ENCODE results near the gene SND1. TPM values are rescaled to one million over a fixed set of nuclear protein-coding genes. Genes with fewer than 3 reads are reported as not detected.

SND1 gene
- total RNA-seq, 6 experiments from 2014 or later: 217 to 259 (median 247) TPM

- DNase-seq: no peak
- H3K9me3 Mint-ChIP-seq: no peaks in the 10 kb centered on the region
- H3K27ac Mint-ChIP-seq: no peak overlapping the region
- no peaks in the 10 kb centered on the region; the same call in 1 of the 2 replicates for H3K36me3 Mint-ChIP-seq (ENCODE audit: low read depth)
- H3K27me3 Mint-ChIP-seq (ENCODE audit: insufficient read depth): no peaks in the 10 kb centered on the region
- TF ChIP-seq CTCF (IDR thresholded peaks at IDR 0.05): no peak
- H3K4me1 Mint-ChIP-seq (ENCODE audit: low read depth): peaks cover 30% of the 10 kb centered on the region
- no peak overlapping the region for H3K4me3 Mint-ChIP-seq
Measured at GRCh38 chr7:128017862-128018845, 366.2 kb downstream of the SND1 start.

- H3K9me3 Mint-ChIP-seq: no peaks in the 10 kb centered on the region
Measured at GRCh38 chr7:128019288-128019687, 367.3 kb downstream of the SND1 start.

GRCh38 chr7:128020159-128020558 is 368.2 kb downstream of the SND1 start:
- DNase-seq: no peak
- no peaks in the 10 kb centered on the region for H3K9me3 Mint-ChIP-seq
- peaks cover 47% of the 10 kb centered on the region for H3K4me1 Mint-ChIP-seq (ENCODE audit: low read depth)
- no peak overlapping the region for H3K4me3 Mint-ChIP-seq
- H3K36me3 Mint-ChIP-seq (ENCODE audit: low read depth): no peaks in the 10 kb centered on the region; the same call in 1 of the 2 replicates
- peak overlapping the region; percentile 49; the same call in 1 of the 2 replicates for H3K27ac Mint-ChIP-seq
- peaks cover 2% of the 10 kb centered on the region; the same call in 1 of the 2 replicates for H3K27me3 Mint-ChIP-seq (ENCODE audit: insufficient read depth)
- peak; percentile 79 for TF ChIP-seq CTCF (IDR thresholded peaks at IDR 0.05)

More at GRCh38 chr7:128019288-128019687, 367.3 kb downstream of the SND1 start:
- Mint-ChIP-seq H3K27me3 (ENCODE audit: insufficient read depth) (peaks cover 2% of the 10 kb centered on the region; the same call in 1 of the 2 replicates), H3K4me1 (ENCODE audit: low read depth) (peaks cover 41% of the 10 kb centered on the region), H3K36me3 (ENCODE audit: low read depth) (no peaks in the 10 kb centered on the region; the same call in 1 of the 2 replicates), H3K4me3 (no peak overlapping the region), H3K27ac (no peak overlapping the region)
- DNase-seq: no peak
- TF ChIP-seq CTCF (IDR thresholded peaks at IDR 0.05): no peak

- Mint-ChIP-seq H3K4me1 (ENCODE audit: low read depth) (peaks cover 59% of the 10 kb centered on the region), H3K27me3 (ENCODE audit: insufficient read depth) (peaks cover 2% of the 10 kb centered on the region; the same call in 1 of the 2 replicates), H3K4me3 (peak overlapping the region; percentile 48)
Measured at GRCh38 chr7:128021366-128021765, 369.4 kb downstream of the SND1 start.

More at GRCh38 chr7:128021366-128021765, 369.4 kb downstream of the SND1 start:
- Mint-ChIP-seq H3K36me3 (ENCODE audit: low read depth) (no peaks in the 10 kb centered on the region; the same call in 1 of the 2 replicates), H3K9me3 (no peaks in the 10 kb centered on the region), H3K27ac (peak overlapping the region; percentile 78)
- no peak for TF ChIP-seq CTCF (IDR thresholded peaks at IDR 0.05)
- peak; percentile 36 for DNase-seq
